Ramos (cell line): ENCODE data around the gene RAD23B.
"Not testable (repeated sequence)": the region's sequence is repeated elsewhere in the genome, so short reads cannot be mapped to it uniquely, and the experiment has no call there.

Experiments used
- in situ Hi-C: fragments of 300-500 bp; cut with MboI; formaldehyde crosslinking; loops from one replicate; pipeline ENCODE4 v1.14.3; 2022; ENCODE audit warnings: low sequenced_read_pairs; ENCODE audit not compliant: unreplicated experiment

Gene RAD23B

DNA sequence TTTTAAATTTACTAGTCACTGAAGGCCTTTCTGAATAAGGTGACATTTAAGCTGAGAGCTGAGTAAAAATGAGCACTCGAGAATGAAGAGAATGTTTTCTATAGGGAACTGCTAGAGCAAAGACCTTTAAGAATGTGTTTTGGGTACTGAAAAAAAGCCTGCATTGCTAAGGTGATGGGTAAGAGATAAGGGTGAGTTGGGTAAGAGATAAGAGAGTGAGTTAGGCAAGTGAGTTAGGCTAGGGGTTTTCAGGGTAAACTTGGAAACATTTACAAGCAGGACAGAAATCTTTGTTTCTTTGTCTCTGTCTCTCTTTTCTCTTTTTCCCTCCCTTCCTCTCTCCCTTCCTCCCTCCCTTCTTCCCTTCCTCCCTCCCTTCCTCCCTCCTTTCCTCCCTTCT is 5.6 kb downstream of the RAD23B start:
- in situ Hi-C loops, result no loop called here

DNA sequence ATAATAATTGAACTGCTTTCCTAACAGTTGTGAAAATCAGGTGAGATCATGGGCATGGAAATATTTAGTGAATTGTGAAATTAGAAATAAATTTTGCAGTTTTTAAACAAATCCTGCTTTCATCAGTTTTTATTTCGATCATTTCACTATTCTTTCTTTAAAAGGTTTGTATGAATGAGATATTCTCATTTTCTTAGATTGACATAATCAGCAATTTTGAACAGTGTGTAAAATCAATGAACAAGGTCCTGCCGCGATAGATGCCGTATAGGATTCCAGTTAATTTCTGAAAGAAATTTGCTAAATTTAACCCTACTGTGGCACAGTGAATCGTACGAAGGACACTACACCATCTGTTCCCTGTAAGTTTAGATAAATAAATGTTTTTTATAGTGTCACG is 7.5 kb downstream of the RAD23B start:
- in situ Hi-C loops, result no loop called here

DNA sequence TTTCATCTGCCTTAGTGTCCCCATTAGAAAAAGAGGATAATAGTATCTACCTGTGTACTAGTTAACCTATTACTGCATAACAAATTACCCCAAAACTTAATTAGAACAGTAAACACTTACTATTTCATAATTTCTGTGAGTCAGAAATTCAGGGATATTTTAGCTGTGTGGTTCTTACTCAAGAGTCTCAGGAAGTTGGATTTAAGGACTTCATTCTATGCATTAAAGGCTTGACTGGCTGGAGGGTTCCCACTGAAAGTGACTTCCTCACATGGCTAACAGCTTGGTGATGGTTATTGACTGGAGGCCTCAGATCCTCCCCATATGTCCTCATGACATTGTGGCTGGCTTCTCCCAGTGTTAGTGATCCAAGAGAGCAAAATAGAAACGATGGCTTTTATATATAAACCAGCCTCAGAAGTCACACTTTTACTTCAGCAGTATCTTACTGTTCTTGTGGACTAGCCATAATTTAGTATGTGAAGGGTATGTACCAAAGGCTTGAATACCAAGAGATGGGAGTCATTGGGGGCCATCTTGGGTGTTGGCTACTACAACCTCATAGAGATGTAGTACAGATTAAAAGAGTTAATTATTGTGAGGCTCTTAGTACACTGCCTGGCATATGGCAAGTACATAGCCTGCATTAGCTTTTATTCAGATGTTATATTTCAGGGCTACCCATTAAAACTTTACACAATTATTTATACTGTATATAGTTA is 9.9 kb downstream of the RAD23B start:
- in situ Hi-C loops, result no loop called here

DNA sequence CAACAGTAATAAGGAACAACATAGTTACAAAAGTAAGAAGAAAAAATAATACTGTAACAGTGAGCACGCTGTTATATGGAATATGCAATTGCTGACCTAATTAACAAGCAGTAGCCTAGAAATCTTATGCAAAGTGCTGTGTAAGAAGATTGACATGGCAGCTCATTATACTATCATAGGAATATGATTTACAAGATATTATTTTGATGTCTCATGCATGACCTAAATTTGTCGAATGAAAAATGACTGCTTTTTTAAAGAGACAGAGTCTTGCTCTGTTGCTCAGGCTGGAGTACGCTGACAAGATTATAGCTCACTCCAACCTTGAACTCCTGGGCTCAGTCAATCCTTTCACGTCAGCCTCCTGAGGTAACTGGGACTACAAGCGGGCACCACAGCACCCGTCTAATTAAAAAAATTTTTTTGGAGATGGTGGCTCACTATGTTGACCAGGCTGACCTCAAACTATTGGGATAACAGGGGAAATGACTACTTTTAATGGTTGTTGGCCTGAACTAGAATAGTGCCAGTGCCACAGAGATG is 10.5 kb downstream of the RAD23B start:
- in situ Hi-C loops, result no loop called here

DNA sequence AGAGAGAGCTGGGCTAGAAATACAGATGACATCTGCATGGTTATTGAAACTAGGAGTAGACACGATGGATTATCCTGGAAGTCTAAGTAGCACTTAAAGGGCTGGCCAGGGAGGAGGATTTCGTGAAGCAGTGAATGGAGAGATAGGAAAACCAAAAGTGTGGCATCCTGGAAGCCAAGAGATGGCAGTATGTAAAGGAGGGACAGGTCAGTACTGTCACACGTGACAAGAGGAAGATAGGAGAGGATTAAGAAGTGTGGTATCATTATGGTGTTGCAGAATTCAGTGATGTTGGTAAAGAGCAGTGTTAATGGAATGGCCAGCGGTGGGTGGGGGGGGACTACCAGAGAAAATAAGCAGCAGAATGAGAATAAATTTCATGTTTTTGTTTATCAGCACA is 11.7 kb downstream of the RAD23B start:
- in situ Hi-C loops, result no loop called here

- in situ Hi-C loops, result no loop called here
These were observed 12.9 kb downstream of the RAD23B start for GRCh38 chr9:107295995-107296394.

DNA sequence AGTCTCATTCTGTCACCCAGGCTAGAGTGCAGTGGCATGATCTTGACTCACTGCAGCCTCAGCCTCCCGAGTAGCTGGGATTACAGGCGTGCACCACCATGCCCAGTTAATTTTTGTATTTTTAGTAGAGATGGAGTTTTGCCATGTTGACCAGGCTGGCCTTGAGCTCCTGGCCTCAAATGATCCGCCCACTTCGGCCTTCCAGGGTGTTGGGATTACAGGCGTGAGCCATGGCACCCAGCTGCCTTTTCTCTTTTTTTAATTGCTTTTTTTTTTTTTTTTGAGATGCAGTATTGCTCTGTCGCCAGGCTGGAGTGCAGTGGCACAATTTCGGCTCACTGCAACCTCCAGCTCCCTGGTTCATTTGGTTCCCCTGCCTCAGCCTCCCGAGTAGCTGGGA is 13.5 kb downstream of the RAD23B start:
- in situ Hi-C loops, result not testable (repeated sequence)

DNA sequence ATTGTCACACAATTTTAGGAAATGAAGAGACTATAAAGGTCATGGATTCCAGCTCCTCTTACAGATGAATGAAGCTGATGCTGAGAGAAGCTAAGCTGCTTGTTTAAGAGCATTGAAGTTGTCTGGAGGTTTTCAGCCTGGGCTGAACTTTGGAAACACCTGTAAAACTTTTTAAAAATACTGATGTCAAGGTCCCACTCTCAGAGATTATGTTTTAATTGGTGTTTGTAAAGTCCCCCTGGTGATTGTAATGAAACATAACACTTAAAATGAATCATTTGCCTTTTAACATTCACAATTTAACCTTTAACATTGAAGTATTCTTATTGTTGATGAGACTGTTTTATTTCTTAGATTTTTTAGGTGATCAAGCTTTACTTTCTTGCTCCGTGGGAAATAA is 16.4 kb downstream of the RAD23B start:
- in situ Hi-C loops, result no loop called here

- in situ Hi-C loops, result no loop called here
These were observed 23.2 kb downstream of the RAD23B start for GRCh38 chr9:107306308-107306707.

GRCh38 chr9:107307331-107307730 is 24.3 kb downstream of the RAD23B start:
- in situ Hi-C loops, result no loop called here

DNA sequence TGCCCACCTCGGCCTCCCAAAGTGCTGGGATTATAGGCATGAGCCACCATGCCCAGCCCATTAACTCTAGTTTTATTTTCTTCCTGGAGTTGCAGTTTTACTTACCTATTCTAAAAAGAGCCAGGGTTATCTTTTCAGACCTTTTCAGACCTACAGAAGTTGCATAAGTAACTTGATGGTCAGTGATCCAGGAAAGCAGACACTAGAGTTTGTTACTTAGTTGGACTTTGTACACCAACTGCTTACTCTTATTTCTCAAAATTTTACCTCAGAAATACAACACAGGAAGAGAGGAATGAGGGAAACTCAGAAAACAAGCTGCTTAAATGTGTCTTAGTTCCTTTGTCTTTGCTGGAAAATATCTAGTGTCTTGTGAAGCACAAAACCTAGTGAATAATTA is 25.4 kb downstream of the RAD23B start:
- in situ Hi-C loops, result no loop called here

GRCh38 chr9:107309271-107309670 is 26.2 kb downstream of the RAD23B start:
- in situ Hi-C loops, result no loop called here

DNA sequence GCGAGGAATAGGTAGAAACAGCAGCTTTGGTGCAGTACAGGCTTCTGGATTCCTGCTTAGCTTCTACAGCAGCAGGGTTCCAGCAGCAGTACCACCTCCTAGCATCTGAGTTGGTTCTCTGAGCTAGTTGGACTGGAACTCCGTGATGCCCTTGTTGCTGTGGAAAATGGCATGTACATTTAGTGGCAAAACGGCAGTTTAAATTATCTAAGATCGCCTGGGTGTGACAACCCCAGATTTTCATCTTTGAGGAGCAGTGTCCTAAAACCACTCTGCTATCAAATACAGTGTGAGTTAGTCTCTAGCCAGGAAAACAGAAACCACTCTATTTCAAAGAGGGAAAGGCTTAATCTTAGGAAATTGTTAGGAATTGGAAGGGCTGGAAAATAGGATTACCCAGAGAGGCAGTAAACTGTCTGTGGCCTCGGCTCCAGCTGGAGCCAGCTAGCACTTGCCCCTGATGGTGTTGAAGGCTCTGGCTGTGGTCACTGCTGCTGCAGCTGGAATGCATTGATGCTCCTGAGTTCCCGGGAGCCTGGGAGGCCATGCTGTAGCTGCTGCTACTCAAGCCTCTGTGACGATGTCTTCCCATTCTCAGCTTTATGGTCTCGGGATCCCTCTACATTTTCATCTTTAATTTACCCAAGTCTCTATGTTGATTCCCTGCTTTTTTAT is 29.4 kb downstream of the RAD23B start:
- in situ Hi-C loops, result no loop called here

DNA sequence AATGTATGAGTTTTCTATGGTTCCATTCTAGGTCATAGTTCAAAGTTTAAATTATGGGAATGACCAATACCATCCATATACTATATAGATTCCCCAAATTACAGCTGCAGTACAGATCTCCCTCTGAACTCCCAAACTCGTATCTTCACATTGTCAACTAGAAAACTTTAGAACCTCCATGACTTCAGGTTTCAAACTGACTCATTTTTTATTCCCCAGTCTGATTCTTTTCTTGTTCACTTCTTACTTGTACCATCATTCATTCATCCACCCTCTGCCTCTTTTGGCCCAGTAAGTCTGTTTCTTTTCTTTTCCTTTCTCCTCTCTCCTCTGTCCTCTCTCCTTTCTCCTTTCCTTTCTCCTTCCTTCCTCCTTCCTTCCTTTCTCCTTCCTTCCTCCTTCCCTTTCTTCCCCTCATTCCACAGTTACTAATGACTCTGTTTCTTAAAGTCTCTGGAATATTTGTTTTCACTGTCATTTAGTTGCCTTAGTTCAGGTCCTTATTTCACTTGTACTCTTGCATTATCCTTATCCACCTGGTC is 30.5 kb downstream of the RAD23B start:
- in situ Hi-C loops, result no loop called here

DNA sequence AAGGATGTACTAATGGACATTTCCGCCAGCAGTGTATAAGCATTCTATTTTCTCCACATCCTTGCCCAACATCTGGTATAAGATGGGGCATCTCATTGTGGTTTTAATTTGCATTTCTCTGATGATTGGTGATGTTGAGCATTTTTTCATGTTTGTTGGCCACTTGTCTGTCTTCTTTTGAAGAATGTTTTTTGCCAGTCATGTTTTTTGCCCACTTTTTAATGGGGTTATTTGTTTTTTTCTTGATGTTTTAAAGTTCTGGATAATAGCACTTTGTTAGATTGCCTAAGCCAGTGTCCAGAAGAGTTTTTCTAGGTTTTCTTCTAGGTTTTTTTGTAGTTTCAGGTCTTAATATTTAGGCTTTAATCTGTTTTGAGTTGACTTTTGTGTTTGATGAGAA is 31.7 kb downstream of the RAD23B start:
- in situ Hi-C loops, result no loop called here

DNA sequence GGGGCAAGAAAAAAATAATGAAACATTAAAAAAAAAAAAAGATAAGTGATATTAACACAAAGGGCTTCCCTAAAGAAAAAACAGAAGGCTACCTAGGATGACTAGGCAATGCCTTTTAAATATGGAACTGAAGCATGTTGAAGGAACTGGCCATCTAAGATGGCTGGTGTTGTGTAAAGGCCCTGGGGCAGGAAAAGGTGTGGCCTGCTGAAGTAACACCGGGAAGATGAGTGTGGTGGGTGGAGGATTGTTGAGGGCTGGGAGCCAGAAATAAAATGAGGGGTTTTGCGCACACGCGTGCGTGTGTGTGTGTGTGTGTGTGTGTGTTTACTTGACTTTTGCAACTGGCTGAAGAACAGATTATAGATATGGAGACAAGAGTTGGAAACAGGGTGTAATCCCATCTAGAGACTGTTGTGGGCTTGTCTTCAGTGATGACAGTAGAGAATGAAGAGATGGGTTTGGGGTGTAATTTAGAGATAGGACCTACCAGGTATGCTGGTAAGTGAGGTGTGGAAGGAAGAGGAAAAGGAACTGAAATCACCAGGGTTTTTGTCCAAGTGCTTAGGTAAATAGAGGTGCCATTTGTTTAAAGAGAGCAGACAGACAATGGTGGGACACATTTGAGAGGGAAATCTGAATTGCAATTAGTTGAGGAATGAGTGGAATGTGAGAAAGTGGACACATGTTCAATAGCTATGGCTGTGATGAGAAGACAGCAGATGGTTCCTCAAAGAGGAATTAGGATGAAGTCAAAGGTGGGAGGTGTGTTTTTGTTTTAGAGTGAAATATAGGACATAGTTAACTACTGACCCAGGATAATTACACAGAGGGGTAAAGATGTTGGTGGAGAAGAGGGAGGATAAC is 33.9 kb downstream of the RAD23B start:
- in situ Hi-C loops, result no loop called here

DNA sequence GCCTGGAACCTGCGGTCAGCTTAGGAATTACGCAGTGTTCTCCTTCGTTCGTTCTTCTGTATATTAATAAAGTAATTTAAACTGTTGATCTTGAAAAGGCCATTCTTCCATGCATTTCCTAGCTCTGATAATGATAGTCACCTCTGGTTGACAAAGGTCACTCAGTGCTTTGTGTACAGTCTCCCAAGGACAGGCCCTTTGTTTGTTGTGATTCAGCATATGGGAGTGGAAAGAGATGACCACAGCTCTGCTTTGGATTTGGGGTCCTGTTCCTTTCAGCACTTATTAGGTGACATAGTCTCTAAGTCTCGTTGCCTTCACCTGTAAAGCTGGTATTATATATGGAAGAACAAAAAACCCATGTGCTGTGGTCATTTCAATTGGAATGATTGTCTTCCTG is 39.6 kb downstream of the RAD23B start:
- in situ Hi-C loops, result no loop called here

DNA sequence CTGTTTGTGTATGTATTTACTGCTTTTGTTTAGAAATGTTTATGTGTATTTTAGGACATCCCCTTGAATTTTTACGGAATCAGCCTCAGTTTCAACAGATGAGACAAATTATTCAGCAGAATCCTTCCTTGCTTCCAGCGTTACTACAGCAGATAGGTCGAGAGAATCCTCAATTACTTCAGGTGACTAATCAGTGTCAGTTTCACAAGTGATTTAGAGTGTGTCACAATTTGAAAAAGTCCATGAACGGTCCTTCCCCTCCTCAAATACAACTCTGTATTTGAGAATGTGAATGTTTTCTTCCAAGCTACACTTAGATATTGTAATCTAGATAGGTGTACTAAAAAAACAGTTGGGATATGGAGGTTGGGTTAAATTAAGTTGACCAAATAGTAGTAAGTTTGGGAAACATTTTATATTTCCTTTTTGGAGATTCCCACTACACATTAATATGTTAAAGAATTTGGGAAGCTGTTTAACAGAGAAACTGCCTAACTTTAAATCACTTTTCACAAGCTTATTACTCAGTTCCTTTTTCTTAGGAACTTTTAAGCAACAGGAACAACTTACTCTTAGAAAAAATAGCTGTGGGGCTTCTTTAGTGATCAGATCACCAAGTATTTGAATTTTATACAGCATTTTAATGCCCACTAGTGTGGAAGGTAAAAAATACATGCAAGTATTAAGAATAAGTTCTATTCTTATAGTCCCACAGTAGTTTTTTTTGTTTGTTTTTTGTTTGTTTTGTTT is 40.9 kb downstream of the RAD23B start:
- in situ Hi-C loops, result no loop called here

DNA sequence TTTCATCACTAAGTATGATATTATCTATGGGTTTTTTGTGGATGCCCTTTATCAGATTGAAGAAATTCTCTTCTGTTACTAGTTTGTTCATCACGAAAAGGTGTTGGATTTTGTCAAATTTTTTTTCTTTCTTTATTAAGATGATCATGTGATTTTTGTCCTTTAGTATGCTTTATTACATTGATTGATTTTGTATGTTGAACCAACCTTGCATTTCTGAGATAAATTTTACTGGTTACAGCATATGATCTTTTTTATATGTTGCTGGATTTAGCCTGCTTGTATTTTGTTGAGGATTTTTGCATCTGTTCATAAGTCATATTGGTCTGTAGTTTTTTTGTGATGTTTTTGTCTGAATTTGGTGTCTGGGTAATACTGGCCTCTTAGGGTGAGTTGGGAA is 42.8 kb downstream of the RAD23B start:
- in situ Hi-C loops, result no loop called here

GRCh38 chr9:107328510-107328909 is 45.4 kb downstream of the RAD23B start:
- in situ Hi-C loops, result no loop called here
